Tibial artery (tissue), 4 donors: Measurements from ENCODE around the gene EXOSC7.

ENCODE experiments used
- DNase-seq, 2 donors: peaks; one replicate each; pipeline ENCODE4 v3.0.0-alpha.2; 2019
- H3K27ac ChIP-seq, 2 donors: fragments of 200-600 bp; sonication (generic) in 1 of 2; 1 replicate in 1 of 2; 2 replicates in 1 of 2; pipeline ENCODE4 v1.5.1; 2018 to 2019; ENCODE audit warnings: mild to moderate bottlenecking in 1 of 2
- H3K27me3 ChIP-seq, 2 donors: fragments of 200-600 bp; sonication (generic) in 1 of 2; one replicate each; pipeline versions ENCODE4 v1.5.1 to v1.6.0; 2016 to 2019
- H3K36me3 ChIP-seq, 3 donors: fragments of 200-600 bp; sonication (generic) in 2 of 3; one replicate each; pipeline ENCODE4 v1.5.1; 2016 to 2019; ENCODE audit warnings: mild to moderate bottlenecking in 2 of 3
- H3K4me1 ChIP-seq, 4 donors: fragments of 200-600 bp; sonication (generic) in 2 of 4; 1 replicate in 3 of 4; 2 replicates in 1 of 4; pipeline ENCODE4 v1.5.1; 2016 to 2019
- H3K4me3 ChIP-seq, 2 donors: fragments of 200-600 bp; sonication (generic) in 1 of 2; 1 replicate in 1 of 2; 2 replicates in 1 of 2; pipeline ENCODE4 v1.5.1; 2018 to 2019; ENCODE audit warnings: mild to moderate bottlenecking in 2 of 2
- H3K9me3 ChIP-seq, 3 donors: fragments of 200-600 bp; sonication (generic) in 1 of 3; one replicate each; pipeline ENCODE4 v1.5.1; 2016 to 2019
- CTCF ChIP-seq, 2 experiments: fragments of 200-600 bp in 1 of 2; fragments of 450-650 bp in 1 of 2; IDR thresholded peaks; one replicate each; pipeline ENCODE4 v1.5.1; 2017 to 2019; ENCODE audit warnings: antibody characterized with exemption in 2 of 2, mild to moderate bottlenecking in 1 of 2, moderate library complexity in 1 of 2
- intact Hi-C: fragments of 100-400 bp; cut with DNase I; formaldehyde crosslinking; loops from one replicate; pipeline ENCODE4 v1.15.0; 2023; ENCODE audit warnings: low total_unique reads

The EXOSC7 gene

GRCh38 chr3:44969154-44969827, 6.8 kb upstream of the EXOSC7 start:
- no peak for DNase-seq
- Histone ChIP-seq H3K4me1 (peaks cover 0 to 3% (median 2%) of the 10 kb centered on the region in 4 donors), H3K4me3 (no peak overlapping the region), H3K9me3 (no peaks in the 10 kb centered on the region), H3K27ac (no peak overlapping the region), H3K27me3 (no peaks in the 10 kb centered on the region), H3K36me3 (no peaks in the 10 kb centered on the region)
- TF ChIP-seq CTCF (IDR thresholded peaks at IDR 0.05) = no peak
- intact Hi-C loops = no loop called here

GRCh38 chr3:44969828-44970179, 6.2 kb upstream of the EXOSC7 start:
- no peak for DNase-seq
- Histone ChIP-seq H3K36me3 (no peaks in the 10 kb centered on the region), H3K27ac (no peak overlapping the region), H3K9me3 (no peaks in the 10 kb centered on the region), H3K4me3 (no peak overlapping the region), H3K27me3 (no peaks in the 10 kb centered on the region), H3K4me1 (peaks cover 0 to 9% (median 7%) of the 10 kb centered on the region in 4 donors)
- TF ChIP-seq CTCF (IDR thresholded peaks at IDR 0.05) = no peak
- intact Hi-C loops = no loop called here

- no peak for TF ChIP-seq CTCF (IDR thresholded peaks at IDR 0.05)
- peaks cover 0 to 15% (median 9%) of the 10 kb centered on the region in 4 donors for H3K4me1 ChIP-seq
- H3K27me3 ChIP-seq = no peaks in the 10 kb centered on the region
- intact Hi-C loops = no loop called here
- no peaks in the 10 kb centered on the region for H3K36me3 ChIP-seq
- H3K4me3 ChIP-seq = no peak overlapping the region
- H3K9me3 ChIP-seq = no peaks in the 10 kb centered on the region
- no peak for DNase-seq
- no peak overlapping the region for H3K27ac ChIP-seq
These were observed 5.0 kb upstream of the EXOSC7 start for GRCh38 chr3:44970926-44971490.

- intact Hi-C loops = no loop called here
- H3K27ac ChIP-seq = no peak overlapping the region
These were observed 1.6 kb upstream of the EXOSC7 start for GRCh38 chr3:44974416-44974815.

GRCh38 chr3:44981220-44981619, 5.2 kb downstream of the EXOSC7 start:
- intact Hi-C loops = no loop called here
- no peak overlapping the region for H3K27ac ChIP-seq

More at GRCh38 chr3:44974416-44974815, 1.6 kb upstream of the EXOSC7 start:
- TF ChIP-seq CTCF (IDR thresholded peaks at IDR 0.05) = no peak
- DNase-seq = no peak
- peak overlapping the region; percentile 72 to 84 for H3K4me3 ChIP-seq
- H3K9me3 ChIP-seq = no peaks in the 10 kb centered on the region
- no peaks in the 10 kb centered on the region for H3K36me3 ChIP-seq
- H3K27me3 ChIP-seq = no peaks in the 10 kb centered on the region
- peaks cover 0 to 42% (median 22%) of the 10 kb centered on the region in 4 donors for H3K4me1 ChIP-seq

More at GRCh38 chr3:44981220-44981619, 5.2 kb downstream of the EXOSC7 start:
- Histone ChIP-seq H3K4me1 (peaks cover 0 to 56% (median 23%) of the 10 kb centered on the region in 4 donors), H3K9me3 (no peaks in the 10 kb centered on the region), H3K27me3 (no peaks in the 10 kb centered on the region), H3K36me3 (no peaks in the 10 kb centered on the region), H3K4me3 (no peak overlapping the region)
- DNase-seq = no peak
- TF ChIP-seq CTCF (IDR thresholded peaks at IDR 0.05) = no peak
